Measurements from ENCODE around the gene LARGE1. TPM values are rescaled to one million over a fixed set of nuclear protein-coding genes. Genes with fewer than 3 reads are reported as not detected.

Gene LARGE1
- total RNA-seq, 3 donors from 2014 or later: 23.6 to 27.8 (median 26.1) TPM

- Histone ChIP-seq H3K27me3 (no peaks in the 10 kb centered on the region), H3K9me3 (no peaks in the 10 kb centered on the region), H3K36me3 (no peaks in the 10 kb centered on the region), H3K4me3 (no peak overlapping the region), H3K27ac (no peak overlapping the region), H3K4me1 (no peaks in the 10 kb centered on the region)
- TF ChIP-seq CTCF (IDR thresholded peaks at IDR 0.05) (no peak), POLR2A (IDR thresholded peaks at IDR 0.05) (no peak), POLR2AphosphoS5 (IDR thresholded peaks at IDR 0.05) (no peak)
- intact Hi-C loops (cut with DNase I; ENCODE audit: low total_unique reads): no loop called here
- no peak for DNase-seq (ENCODE audit: low spot score in 2 of 2)
Observed at GRCh38 chr22:33914699-33915098, 5.6 kb downstream of the LARGE1 start.

DNA sequence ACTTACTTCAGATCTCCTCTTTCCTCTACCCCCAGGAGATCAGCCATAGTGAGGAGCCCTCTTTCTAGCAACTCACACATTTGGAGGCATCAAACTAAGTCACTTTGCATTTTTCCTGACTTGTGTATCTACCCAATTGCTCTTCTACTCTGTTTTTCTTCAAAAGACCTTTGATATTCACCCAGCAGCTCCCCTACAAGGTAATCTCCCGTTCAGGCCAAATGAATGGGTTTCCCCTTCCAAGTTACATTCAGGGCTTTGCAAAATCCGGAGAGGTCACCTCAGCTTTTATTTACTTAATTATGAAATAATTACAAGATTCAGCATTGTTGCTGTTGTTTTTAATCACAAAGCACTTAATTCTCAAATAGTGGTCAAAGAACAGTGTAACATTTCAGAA is 6.1 kb downstream of the LARGE1 start:
- TF ChIP-seq POLR2A (IDR thresholded peaks at IDR 0.05): no peak
- no peak for TF ChIP-seq POLR2AphosphoS5 (IDR thresholded peaks at IDR 0.05)
- TF ChIP-seq CTCF (IDR thresholded peaks at IDR 0.05): no peak
- Histone ChIP-seq H3K9me3 (no peaks in the 10 kb centered on the region), H3K4me1 (no peaks in the 10 kb centered on the region), H3K4me3 (no peak overlapping the region), H3K27me3 (no peaks in the 10 kb centered on the region), H3K36me3 (no peaks in the 10 kb centered on the region), H3K27ac (no peak overlapping the region)
- intact Hi-C loops (cut with DNase I; ENCODE audit: low total_unique reads): no loop called here
- no peak for DNase-seq (ENCODE audit: low spot score in 2 of 2)

DNA sequence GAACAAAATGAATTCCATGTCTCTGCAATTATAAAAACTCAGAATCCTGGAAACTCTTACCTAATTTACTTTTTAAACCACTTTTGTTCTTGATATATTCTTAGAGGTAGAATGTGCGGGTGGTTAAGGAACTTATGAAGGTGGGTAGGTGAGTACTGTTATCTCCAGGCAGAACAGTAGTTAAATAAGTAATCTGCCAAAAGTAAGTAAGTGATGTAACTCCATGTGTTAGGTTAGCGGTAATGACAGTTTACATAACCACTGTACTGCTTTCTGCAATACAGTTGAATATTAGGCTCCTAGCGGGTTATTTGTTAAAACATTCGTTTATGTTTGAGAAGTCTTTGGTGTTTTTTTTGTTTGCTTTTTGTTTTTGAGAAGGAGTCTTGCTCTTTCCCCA is 7.1 kb downstream of the LARGE1 start:
- Histone ChIP-seq H3K4me3 (no peak overlapping the region), H3K36me3 (no peaks in the 10 kb centered on the region), H3K27ac (no peak overlapping the region), H3K27me3 (no peaks in the 10 kb centered on the region), H3K4me1 (no peaks in the 10 kb centered on the region), H3K9me3 (no peaks in the 10 kb centered on the region)
- intact Hi-C loops (cut with DNase I; ENCODE audit: low total_unique reads): no loop called here
- no peak for TF ChIP-seq CTCF (IDR thresholded peaks at IDR 0.05)
- no peak for TF ChIP-seq POLR2AphosphoS5 (IDR thresholded peaks at IDR 0.05)
- TF ChIP-seq POLR2A (IDR thresholded peaks at IDR 0.05): no peak
- DNase-seq (ENCODE audit: low spot score in 2 of 2): no peak

DNA sequence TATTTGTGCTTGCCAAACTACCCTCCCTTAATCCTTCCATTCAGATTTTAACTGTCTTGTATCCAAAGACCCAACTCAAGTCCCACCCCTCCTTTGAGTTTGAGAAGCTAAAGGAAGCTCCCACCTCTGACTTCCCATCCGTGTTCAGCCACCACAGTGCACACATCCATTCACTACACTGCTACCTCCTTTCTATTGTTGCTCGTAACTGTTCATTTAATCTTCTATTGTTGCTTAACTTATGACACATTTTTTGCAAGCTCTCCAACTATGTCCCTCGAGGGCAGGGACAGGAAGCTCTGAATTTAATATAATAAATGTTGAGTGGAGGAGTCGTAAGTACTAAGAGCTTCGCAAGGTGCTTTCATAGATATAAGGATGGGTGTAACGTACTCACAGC is 10.4 kb downstream of the LARGE1 start:
- intact Hi-C loops (cut with DNase I; ENCODE audit: low total_unique reads): no loop called here
- H3K9me3 ChIP-seq: no peaks in the 10 kb centered on the region
- DNase-seq (ENCODE audit: low spot score in 2 of 2): no peak
- H3K4me1 ChIP-seq: no peaks in the 10 kb centered on the region
- no peak overlapping the region for H3K4me3 ChIP-seq
- no peak overlapping the region for H3K27ac ChIP-seq
- no peaks in the 10 kb centered on the region for H3K27me3 ChIP-seq
- TF ChIP-seq POLR2A (IDR thresholded peaks at IDR 0.05) (no peak), POLR2AphosphoS5 (IDR thresholded peaks at IDR 0.05) (no peak), CTCF (IDR thresholded peaks at IDR 0.05) (no peak)
- H3K36me3 ChIP-seq: no peaks in the 10 kb centered on the region

DNA sequence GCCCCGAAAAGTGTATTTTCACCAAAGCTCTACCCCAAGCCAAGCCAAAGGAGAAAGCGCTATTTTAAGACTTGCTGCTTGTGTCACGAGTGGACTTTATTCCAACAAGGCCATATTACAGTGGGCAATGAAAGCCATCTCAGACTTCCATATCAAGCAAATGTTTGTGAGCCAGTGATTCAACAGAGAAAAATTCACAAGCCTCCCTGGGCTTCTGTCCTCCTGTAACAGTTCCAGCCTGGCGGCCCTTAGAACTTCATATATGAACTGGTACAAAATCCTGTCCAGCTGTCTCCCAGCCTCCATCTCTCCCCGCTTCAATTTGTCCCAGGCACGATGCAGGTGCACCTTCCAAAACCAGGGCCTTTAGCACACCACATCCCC is 11.2 kb downstream of the LARGE1 start:
- no peaks in the 10 kb centered on the region for H3K4me1 ChIP-seq
- no peak overlapping the region for H3K4me3 ChIP-seq
- intact Hi-C loops (cut with DNase I; ENCODE audit: low total_unique reads): no loop called here
- no peaks in the 10 kb centered on the region for H3K9me3 ChIP-seq
- no peak overlapping the region for H3K27ac ChIP-seq
- DNase-seq (ENCODE audit: low spot score in 2 of 2): no peak
- no peaks in the 10 kb centered on the region for H3K27me3 ChIP-seq
- no peaks in the 10 kb centered on the region for H3K36me3 ChIP-seq
- TF ChIP-seq POLR2AphosphoS5 (IDR thresholded peaks at IDR 0.05) (no peak), CTCF (IDR thresholded peaks at IDR 0.05) (no peak), POLR2A (IDR thresholded peaks at IDR 0.05) (no peak)
